Frontal cortex (tissue), 4 donors: ENCODE data around the gene ARL13B. TPM values are rescaled to one million over a fixed set of nuclear protein-coding genes. Genes with fewer than 3 reads are reported as not detected.
A peak's percentile ranks its signal among the peaks of the same experiment; 100 is the strongest.
"Not testable (repeated sequence)": the region's sequence is repeated elsewhere in the genome, so short reads cannot be mapped to it uniquely, and the experiment has no call there.

ENCODE experiments used
- DNase-seq, 2 donors: peaks; one replicate each; pipeline ENCODE4 v3.0.0; 2012; ENCODE audit warnings: low spot score in 2 of 2
- FAIRE-seq: peaks from 2 replicates; lab custom pipeline; 2012; peaks lifted over from hg19 to GRCh38; lab: Jason Lieb, UNC
- total RNA-seq: library from RNA; depleted of rRNA; stranded (reverse); fragments of >200 nt; gene quantifications from one replicate; pipeline ENCODE4 v1.2.3, GENCODE V29; 2014
- donor health status: control.
- donor health status: control.
- donor health status: control.

The ARL13B gene
- total RNA-seq, 1 donor from 2014 or later: 18.3 TPM

GRCh38 chr3:93992207-93992606, 12.3 kb downstream of the ARL13B start:
- FAIRE-seq: no peak

GRCh38 chr3:93994056-93994455, 14.1 kb downstream of the ARL13B start:
- DNase-seq (no peak), FAIRE-seq (no peak)

More at GRCh38 chr3:93992207-93992606, 12.3 kb downstream of the ARL13B start:
- no peak for DNase-seq

GRCh38 chr3:94001191-94001590, 21.2 kb downstream of the ARL13B start:
- DNase-seq (no peak), FAIRE-seq (no peak)

- FAIRE-seq (no peak), DNase-seq (no peak)
Measured at GRCh38 chr3:94001827-94002495, 22.0 kb downstream of the ARL13B start.

- DNase-seq: peak in 1 of 2 donors; percentile 25
Measured at GRCh38 chr3:94004301-94004910, 24.5 kb downstream of the ARL13B start.

GRCh38 chr3:94008253-94008652, 28.3 kb downstream of the ARL13B start:
- no peak for DNase-seq
- no peak for FAIRE-seq

More at GRCh38 chr3:94004301-94004910, 24.5 kb downstream of the ARL13B start:
- FAIRE-seq: no peak

GRCh38 chr3:94009608-94010007, 29.7 kb downstream of the ARL13B start:
- DNase-seq (no peak), FAIRE-seq (no peak)

GRCh38 chr3:94011233-94011711, 31.3 kb downstream of the ARL13B start:
- DNase-seq: no peak
- FAIRE-seq: no peak

GRCh38 chr3:94012185-94012584, 32.2 kb downstream of the ARL13B start:
- no peak for FAIRE-seq
- DNase-seq: no peak

GRCh38 chr3:94015025-94015424, 35.1 kb downstream of the ARL13B start:
- no peak for DNase-seq
- FAIRE-seq: no peak

- FAIRE-seq (no peak), DNase-seq (no peak)
Measured at GRCh38 chr3:94019659-94020058, 39.7 kb downstream of the ARL13B start.

- FAIRE-seq: no peak
- DNase-seq: no peak
Measured at GRCh38 chr3:94020293-94020692, 40.3 kb downstream of the ARL13B start.

- DNase-seq: no peak
- no peak for FAIRE-seq
Measured at GRCh38 chr3:94024385-94024784, 44.4 kb downstream of the ARL13B start.

GRCh38 chr3:94026623-94027022, 46.7 kb downstream of the ARL13B start:
- FAIRE-seq (no peak), DNase-seq (no peak)

- FAIRE-seq (no peak), DNase-seq (no peak)
Measured at GRCh38 chr3:94028093-94028837, 48.3 kb downstream of the ARL13B start, which contains the start of gene STX19. STX19 (minus strand) TSS chr3:94028597; CDS start chr3:94015269, 13,328 bp downstream.

- no peak for DNase-seq
- no peak for FAIRE-seq
Measured at GRCh38 chr3:94036909-94037507, 57.1 kb downstream of the ARL13B start.

GRCh38 chr3:94043285-94043684, 63.3 kb downstream of the ARL13B start:
- FAIRE-seq (no peak), DNase-seq (no peak)

- FAIRE-seq, DNase-seq: not testable (repeated sequence)
Measured at GRCh38 chr3:94044100-94044936, 64.4 kb downstream of the ARL13B start.

GRCh38 chr3:94046533-94046932, 66.6 kb downstream of the ARL13B start:
- FAIRE-seq (no peak), DNase-seq (no peak)
